Skeletal muscle cell (primary cell): ENCODE data around the gene TOMM20L.
"Not testable (repeated sequence)": the region's sequence is repeated elsewhere in the genome, so short reads cannot be mapped to it uniquely, and the experiment has no call there.

Experiments
- DNase-seq: peaks from one replicate; pipeline ENCODE4 v3.0.0-alpha.2; 2010; ENCODE audit warnings: low read depth
- H3K4me3 ChIP-seq: 2 replicates; pipeline ENCODE4 v1.5.1; 2011; ENCODE audit warnings: low read depth, mild to moderate bottlenecking, control low read depth, low read length, moderate library complexity

TOMM20L gene

GRCh38 chr14:58416934-58417333 is 21.2 kb downstream of the TOMM20L start:
- not testable (repeated sequence) for DNase-seq, H3K4me3 ChIP-seq

- peak overlapping the region; percentile 97 for H3K4me3 ChIP-seq
- peak; percentile 21 for DNase-seq
Measured at GRCh38 chr14:58426670-58427280, 31.0 kb downstream of the TOMM20L start.

GRCh38 chr14:58427281-58428117 is 31.8 kb downstream of the TOMM20L start, which contains the start of the genes KIAA0586 and TIMM9:
KIAA0586 (plus strand) TSS chr14:58427719; CDS start chr14:58428265, 546 bp downstream.
TIMM9 (minus strand) TSS chr14:58427531; CDS start chr14:58411945, 15,586 bp downstream.
- H3K4me3 ChIP-seq, result peak within 1 kb of the TSS; percentile 97
- DNase-seq, result peak; percentile 96

- DNase-seq, result peak; percentile 22
- H3K4me3 ChIP-seq, result peak overlapping the region; percentile 97
Measured at GRCh38 chr14:58428118-58428683, 32.5 kb downstream of the TOMM20L start.

DNA sequence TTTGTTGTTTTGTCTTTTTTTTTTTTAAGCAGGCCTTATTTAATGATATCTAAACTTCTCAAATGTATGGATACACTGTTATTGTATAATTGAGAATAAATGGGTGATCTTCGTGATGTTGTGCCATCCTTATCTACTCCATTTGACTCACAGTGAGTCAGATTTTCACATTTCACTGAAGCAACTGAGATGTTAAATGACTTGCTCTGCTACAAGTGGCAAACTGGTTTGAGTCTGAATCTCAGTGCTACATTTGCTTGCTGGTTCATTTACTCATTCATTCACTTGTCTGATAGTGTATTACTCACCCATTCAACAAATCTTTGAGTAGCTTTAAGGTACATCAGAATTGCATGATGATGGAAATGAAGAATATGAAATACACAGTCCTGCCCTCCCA is 34.4 kb downstream of the TOMM20L start:
- H3K4me3 ChIP-seq, result no peak overlapping the region
- DNase-seq, result peak; percentile 1

DNA sequence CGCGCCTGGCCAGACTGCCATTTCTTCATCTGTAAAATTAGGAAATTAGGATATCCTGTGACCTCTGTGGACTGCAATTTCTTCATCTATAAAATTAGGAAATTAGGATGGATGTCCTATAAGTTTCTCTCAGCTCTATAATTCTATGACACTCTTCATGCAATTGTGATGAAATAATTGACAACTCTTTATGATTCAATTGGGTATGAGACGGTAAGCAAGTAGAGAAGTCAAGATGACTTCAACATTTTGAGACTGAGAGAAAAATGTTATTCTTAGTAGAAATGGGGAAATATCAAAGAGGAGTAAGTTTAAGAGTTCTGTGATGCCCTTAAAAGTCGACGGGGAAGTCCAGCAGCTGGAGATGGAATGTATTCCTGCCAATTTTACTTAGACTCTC is 43.7 kb downstream of the TOMM20L start:
- H3K4me3 ChIP-seq, result no peak overlapping the region
- DNase-seq, result no peak

- no peak overlapping the region for H3K4me3 ChIP-seq
- no peak for DNase-seq
Measured at GRCh38 chr14:58444627-58445026, 48.9 kb downstream of the TOMM20L start.

- no peak for DNase-seq
- H3K4me3 ChIP-seq, result no peak overlapping the region
Measured at GRCh38 chr14:58455593-58456265, 60.0 kb downstream of the TOMM20L start.
